Trophoblast cell (in vitro differentiated cells and primary cell): ENCODE results near the gene ERC1.

Source experiments
- DNase-seq, 2 donors: peaks; one replicate each; pipeline ENCODE4 v3.0.0-alpha.2; 2016
- H2AFZ ChIP-seq: 2 replicates; pipeline ENCODE4 v1.6.1; 2013; ENCODE audit warnings: low read length, moderate library complexity, mild to moderate bottlenecking; ENCODE audit not compliant: insufficient read depth, poor library complexity
- H2AK5ac ChIP-seq: 2 replicates; pipeline ENCODE4 v1.6.1; 2013; ENCODE audit warnings: mild to moderate bottlenecking, low read length
- H2BK120ac ChIP-seq: 2 replicates; pipeline ENCODE4 v1.6.1; 2013; ENCODE audit warnings: low read length, mild to moderate bottlenecking, moderate library complexity; ENCODE audit not compliant: insufficient read depth, poor library complexity
- H2BK12ac ChIP-seq: 2 replicates; pipeline ENCODE4 v1.6.1; 2013; ENCODE audit warnings: mild to moderate bottlenecking, low read length, moderate library complexity
- H2BK5ac ChIP-seq: 2 replicates; pipeline ENCODE4 v1.6.1; 2013; ENCODE audit warnings: low read length, low read depth, moderate library complexity, mild to moderate bottlenecking; ENCODE audit not compliant: poor library complexity
- H3K14ac ChIP-seq: 2 replicates; pipeline ENCODE4 v1.6.1; 2013; ENCODE audit warnings: mild to moderate bottlenecking, low read length
- H3K18ac ChIP-seq: 2 replicates; pipeline ENCODE4 v1.6.1; 2013; ENCODE audit warnings: mild to moderate bottlenecking, low read length
- H3K23ac ChIP-seq: 2 replicates; pipeline ENCODE4 v1.6.1; 2013; ENCODE audit warnings: low read length
- H3K27ac ChIP-seq: 2 replicates; pipeline ENCODE4 v1.5.1; 2013; ENCODE audit warnings: low read depth, mild to moderate bottlenecking, inconsistent platforms, low read length, moderate library complexity
- H3K27me3 ChIP-seq: 2 replicates; pipeline ENCODE4 v1.6.1; 2013; ENCODE audit warnings: inconsistent platforms, mild to moderate bottlenecking, low read length, moderate library complexity; ENCODE audit not compliant: insufficient read depth
- H3K36me3 ChIP-seq, 2 experiments: 1 replicate in 1 of 2; 2 replicates in 1 of 2; pipeline ENCODE4 v1.6.1; 2013; ENCODE audit warnings: low read length in 2 of 2, mild to moderate bottlenecking in 2 of 2, moderate library complexity in 1 of 2; ENCODE audit not compliant: insufficient read depth in 2 of 2, control insufficient read depth in 1 of 2
- H3K4ac ChIP-seq: 2 replicates; pipeline ENCODE4 v1.6.1; 2013; ENCODE audit warnings: low read depth, mild to moderate bottlenecking, low read length, moderate library complexity
- H3K4me1 ChIP-seq, 2 experiments: 1 replicate in 1 of 2; 2 replicates in 1 of 2; pipeline ENCODE4 v1.6.1; 2013; ENCODE audit warnings: low read length in 2 of 2, mild to moderate bottlenecking in 2 of 2, moderate library complexity in 1 of 2; ENCODE audit not compliant: insufficient read depth in 2 of 2, control insufficient read depth in 1 of 2
- H3K4me2 ChIP-seq: 2 replicates; pipeline ENCODE4 v1.6.1; 2013; ENCODE audit warnings: inconsistent platforms, mild to moderate bottlenecking, low read length, moderate library complexity
- H3K4me3 ChIP-seq: 2 replicates; pipeline ENCODE4 v1.5.1; 2013; ENCODE audit warnings: mild to moderate bottlenecking, low read depth, low read length, inconsistent platforms
- H3K79me1 ChIP-seq: one replicate; pipeline ENCODE4 v1.6.1; 2013; ENCODE audit warnings: low read length
- H3K79me2 ChIP-seq: 2 replicates; pipeline ENCODE4 v1.6.1; 2013; ENCODE audit warnings: low read length, mild to moderate bottlenecking; ENCODE audit not compliant: control insufficient read depth, insufficient read depth, poor library complexity
- H3K9ac ChIP-seq: 2 replicates; pipeline ENCODE4 v1.6.1; 2013; ENCODE audit warnings: mild to moderate bottlenecking, low read length
- H3K9me3 ChIP-seq: 2 replicates; pipeline ENCODE4 v1.6.1; 2013; ENCODE audit warnings: low read depth, mild to moderate bottlenecking, control low read depth, inconsistent platforms, low read length; ENCODE audit not compliant: insufficient read depth
- H4K12ac ChIP-seq: 2 replicates; pipeline ENCODE4 v1.6.1; 2013; ENCODE audit warnings: low read depth, mild to moderate bottlenecking, low read length, moderate library complexity
- H4K8ac ChIP-seq: 2 replicates; pipeline ENCODE4 v1.6.1; 2013; ENCODE audit warnings: low read depth, mild to moderate bottlenecking, low read length, moderate library complexity
- H4K91ac ChIP-seq: one replicate; pipeline ENCODE4 v1.6.1; 2013; ENCODE audit warnings: low read depth, mild to moderate bottlenecking, low read length, moderate library complexity
- WGBS: extraction: QIAGEN DNeasy Blood & Tissue Kit; methylation state at CpG from one replicate; pipeline ENCODE4 v1.1.7; 2013; ENCODE audit warnings: missing lambda C conversion rate; ENCODE audit not compliant: insufficient read length, insufficient coverage; ENCODE audit errors: extremely low coverage; 5-methylcytosine and 5-hydroxymethylcytosine counted together

ERC1 gene

DNA sequence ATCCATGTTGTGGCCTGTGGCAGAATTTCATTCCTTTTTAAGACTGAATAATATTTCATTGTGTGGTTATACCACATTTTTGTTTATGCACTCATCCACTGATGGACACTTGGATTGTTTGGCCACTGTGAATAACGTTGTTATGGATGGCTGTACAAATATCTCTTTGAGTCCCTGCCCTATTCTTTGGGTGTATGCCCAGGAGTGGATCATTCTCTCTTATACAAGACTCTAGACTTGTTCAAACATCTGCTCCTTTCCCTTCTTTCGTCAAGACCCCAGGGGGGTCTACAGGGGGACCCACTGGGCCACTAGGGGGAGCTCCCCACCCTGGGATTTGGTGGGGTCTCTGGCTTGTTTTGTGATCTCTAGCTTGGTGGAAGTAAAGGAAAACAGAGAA is 526.0 kb downstream of the ERC1 start:
- Histone ChIP-seq H3K36me3 (no peaks in the 10 kb centered on the region), H4K12ac (no peak overlapping the region), H2BK5ac (no peak overlapping the region), H3K9ac (no peak overlapping the region), H3K27me3 (no peaks in the 10 kb centered on the region), H3K23ac (no peak overlapping the region), H4K91ac (no peak overlapping the region), H3K9me3 (no peaks in the 10 kb centered on the region), H3K4me2 (no peak overlapping the region), H2BK12ac (no peak overlapping the region), H3K14ac (no peak overlapping the region), H3K18ac (no peak overlapping the region), H3K4me1 (peaks cover 0 to 8% of the 10 kb centered on the region in 2 experiments), H2BK120ac (no peak overlapping the region), H3K27ac (no peak overlapping the region), H2AFZ (no peak overlapping the region), H2AK5ac (no peak overlapping the region), H3K4ac (no peak overlapping the region), H3K79me1 (no peaks in the 10 kb centered on the region), H4K8ac (no peak overlapping the region), H3K4me3 (no peak overlapping the region), H3K79me2 (no peaks in the 10 kb centered on the region)
- peak; percentile 35 to 73 for DNase-seq
- no CpG with 5 or more reads among the region's 2 CpGs for WGBS

GRCh38 chr12:1517734-1518525 is 526.9 kb downstream of the ERC1 start:
- Histone ChIP-seq H3K9me3 (no peaks in the 10 kb centered on the region), H3K14ac (no peak overlapping the region), H3K18ac (no peak overlapping the region), H3K27me3 (no peaks in the 10 kb centered on the region), H3K9ac (no peak overlapping the region), H3K23ac (no peak overlapping the region), H3K36me3 (no peaks in the 10 kb centered on the region), H4K91ac (no peak overlapping the region), H4K8ac (no peak overlapping the region), H3K4ac (no peak overlapping the region), H2BK120ac (no peak overlapping the region), H4K12ac (no peak overlapping the region), H3K79me1 (no peaks in the 10 kb centered on the region), H2AK5ac (no peak overlapping the region), H3K4me2 (no peak overlapping the region), H3K4me1 (peaks cover 0 to 8% of the 10 kb centered on the region in 2 experiments), H2BK12ac (no peak overlapping the region), H2AFZ (no peak overlapping the region), H3K79me2 (no peaks in the 10 kb centered on the region), H3K4me3 (no peak overlapping the region), H3K27ac (no peak overlapping the region), H2BK5ac (no peak overlapping the region)
- DNase-seq = no peak
- WGBS = no CpG with 5 or more reads among the region's 8 CpGs

DNA sequence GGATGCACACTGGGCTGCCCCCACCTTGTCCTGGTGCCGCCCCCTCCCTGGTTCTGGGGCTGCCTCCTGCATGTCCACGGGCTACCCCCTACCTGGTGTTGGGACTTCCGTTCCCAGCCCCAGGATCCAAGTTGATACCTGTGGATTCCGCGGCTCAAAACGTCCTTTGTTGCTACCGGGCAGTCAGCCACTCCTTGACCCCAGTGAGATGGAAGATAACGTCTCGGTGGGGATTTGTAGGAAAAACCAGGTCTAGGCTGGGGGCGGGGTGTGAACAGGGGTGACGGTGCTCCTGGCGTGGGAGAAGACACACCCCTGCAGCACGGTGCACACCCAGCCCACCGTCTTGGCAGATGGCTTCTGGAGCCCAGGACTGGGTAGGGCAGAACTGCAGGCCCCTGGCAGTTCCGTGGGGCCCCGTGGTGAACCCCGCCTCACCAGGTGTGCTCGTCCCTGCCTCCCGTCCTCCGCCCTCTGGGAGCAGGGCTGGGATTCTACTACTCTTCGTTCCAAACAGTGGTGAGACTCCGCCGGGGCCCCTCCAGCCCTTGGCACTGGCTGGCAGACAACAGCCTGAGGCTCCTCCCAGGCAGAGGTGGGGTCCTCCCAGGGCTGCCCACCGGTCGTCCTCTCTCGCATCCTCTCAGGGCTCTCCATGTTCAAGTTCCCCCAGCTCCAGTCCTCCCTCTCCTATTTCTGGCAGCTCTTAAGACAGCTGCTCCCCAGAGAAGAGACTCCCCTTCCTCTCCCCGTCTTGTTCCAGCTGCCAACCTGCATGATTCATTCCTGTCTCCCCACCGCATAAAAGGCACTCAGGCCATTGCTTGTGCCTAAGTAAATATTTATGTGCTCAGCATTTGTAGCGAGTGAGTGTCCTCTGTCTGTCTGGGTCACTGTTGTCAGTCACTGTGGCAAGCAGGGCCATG is 527.8 kb downstream of the ERC1 start:
- Histone ChIP-seq H3K9me3 (no peaks in the 10 kb centered on the region), H2AK5ac (no peak overlapping the region), H3K9ac (no peak overlapping the region), H3K18ac (no peak overlapping the region), H2AFZ (no peak overlapping the region), H3K4me2 (no peak overlapping the region), H3K23ac (no peak overlapping the region), H3K27me3 (no peaks in the 10 kb centered on the region), H4K91ac (no peak overlapping the region), H3K4me3 (no peak overlapping the region), H3K4ac (no peak overlapping the region), H3K79me1 (no peaks in the 10 kb centered on the region), H4K8ac (no peak overlapping the region), H3K79me2 (no peaks in the 10 kb centered on the region), H2BK12ac (no peak overlapping the region), H3K14ac (no peak overlapping the region), H3K36me3 (no peaks in the 10 kb centered on the region), H4K12ac (no peak overlapping the region), H2BK120ac (no peak overlapping the region), H3K4me1 (peaks cover 0 to 9% of the 10 kb centered on the region in 2 experiments), H3K27ac (no peak overlapping the region), H2BK5ac (no peak overlapping the region)
- WGBS = no CpG with 5 or more reads among the region's 29 CpGs
- DNase-seq = no peak

- Histone ChIP-seq H4K12ac (no peak overlapping the region), H3K4me3 (no peak overlapping the region), H2AFZ (no peak overlapping the region), H3K4me2 (no peak overlapping the region), H2BK120ac (no peak overlapping the region), H3K79me1 (no peaks in the 10 kb centered on the region), H3K27ac (no peak overlapping the region), H3K27me3 (no peaks in the 10 kb centered on the region), H3K18ac (no peak overlapping the region), H4K8ac (no peak overlapping the region), H3K79me2 (no peaks in the 10 kb centered on the region), H3K9me3 (no peaks in the 10 kb centered on the region), H2AK5ac (no peak overlapping the region), H3K4me1 (peaks cover 0 to 9% of the 10 kb centered on the region in 2 experiments), H3K4ac (no peak overlapping the region), H2BK5ac (no peak overlapping the region), H3K9ac (no peak overlapping the region), H3K23ac (no peak overlapping the region), H2BK12ac (no peak overlapping the region), H3K36me3 (no peaks in the 10 kb centered on the region), H3K14ac (no peak overlapping the region), H4K91ac (no peak overlapping the region)
- no peak for DNase-seq
- no CpG with 5 or more reads among the region's 5 CpGs for WGBS
Observed at GRCh38 chr12:1519642-1520041, 528.6 kb downstream of the ERC1 start.
